SH-SY5Y (cell line): ENCODE data around the gene MOB2.

Source experiments
- GATA2 ChIP-seq: IDR thresholded peaks from 2 replicates; pipeline ENCODE4 v1.6.1; 2011; ENCODE audit warnings: mild to moderate bottlenecking, low read depth, low read length
- GATA3 ChIP-seq: IDR thresholded peaks from 2 replicates; pipeline ENCODE4 v1.6.1; 2011; ENCODE audit warnings: low read depth, mild to moderate bottlenecking, low read length, moderate library complexity

- no peak for TF ChIP-seq GATA2
- no peak for TF ChIP-seq GATA3
Measured at GRCh38 chr11:1419811-1420210, 66.8 kb downstream of the MOB2 start.
